A673 (cell line): ENCODE results near the gene SPINT3.

Source experiments
- CTCF ChIP-seq: fragments of 300-800, 200-600 bp; sonication (generic); conservative IDR thresholded peaks from 2 replicates; pipeline ENCODE4 v1.5.1; 2017; ENCODE audit warnings: low read depth, mild to moderate bottlenecking, antibody characterized with exemption, low read length, moderate library complexity, mixed read lengths
- EZH2 ChIP-seq: fragments of 200-600 bp; sonication (generic); IDR thresholded peaks from 2 replicates; pipeline ENCODE4 v1.6.1; 2017; ENCODE audit warnings: borderline replicate concordance, low read depth, mild to moderate bottlenecking, mixed read lengths, antibody characterized with exemption, low read length; ENCODE audit not compliant: poor library complexity, severe bottlenecking

DNA sequence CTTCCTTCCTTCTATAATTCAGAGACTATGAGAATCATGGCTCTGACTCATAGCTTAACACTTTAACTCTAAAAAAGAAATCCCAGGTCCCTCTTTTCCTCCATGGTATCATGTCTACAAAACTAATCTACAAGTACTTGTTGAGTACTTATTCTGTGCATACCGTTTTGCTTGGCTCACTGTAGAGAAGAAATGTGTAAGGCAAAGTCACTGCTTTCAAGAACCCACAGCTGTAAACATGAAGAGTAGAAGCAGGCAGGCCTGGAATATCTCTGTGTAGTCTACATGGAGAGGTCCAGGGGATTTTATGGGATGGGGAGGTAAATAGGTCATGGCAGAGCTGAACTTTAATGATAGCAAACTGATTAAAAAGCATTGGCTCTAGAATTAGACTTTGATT is 13.8 kb downstream of the SPINT3 start:
- TF ChIP-seq CTCF (no peak), EZH2 (no peak)
